ENCODE results near the gene MEG3. TPM values are rescaled to one million over a fixed set of nuclear protein-coding genes. Genes with fewer than 3 reads are reported as not detected.

Gene MEG3
- total RNA-seq (2021), result 338 to 534 TPM (median 517 TPM) in 3 replicates
- percentile 98 among the genes with signal in this experiment for Bru-seq, nascent RNA
- long read RNA-seq, experiment 1, full-length matches to known transcripts, result 344 of 619 reads
- long read RNA-seq, experiment 1, partial matches to known transcripts, result 21 of 619 reads
- long read RNA-seq, experiment 1, other reads (novel, unspliced or antisense), result 254 of 619 reads
- long read RNA-seq, experiment 2, full-length matches to known transcripts, result 99 of 132 reads
- long read RNA-seq, experiment 2, partial matches to known transcripts, result 5 of 132 reads
- long read RNA-seq, experiment 2, other reads (novel, unspliced or antisense), result 28 of 132 reads
- long read RNA-seq, experiment 3, full-length matches to known transcripts, result 48 of 73 reads
- long read RNA-seq, experiment 3, partial matches to known transcripts, result 0 of 73 reads
- long read RNA-seq, experiment 3, other reads (novel, unspliced or antisense), result 25 of 73 reads

- Mint-ChIP-seq H3K4me1 (peaks cover 30% of the 10 kb centered on the region), H3K27me3 (ENCODE audit: low read depth) (peaks cover 31% of the 10 kb centered on the region), H3K27ac (peak within 1 kb of the TSS; percentile 68), H3K4me3 (peak within 1 kb of the TSS; percentile 90), H3K36me3 (peaks cover 30% of the 10 kb centered on the region), H3K9me3 (peaks cover 9% of the 10 kb centered on the region)
- ChIA-PET POLR2A (interaction anchor here (0.7 to 1.7 kb wide), 3 partner anchors 14 to 26 kb away, joined by 3 to 9 read pairs (median 4); no protein-coding TSS in a partner anchor), CTCF (interaction anchor here (1.1 to 3.6 kb wide), 5 partner anchors 11 to 117 kb away, joined by 3 to 17 read pairs (median 4); no protein-coding TSS in a partner anchor)
- DNase-seq (ENCODE audit: low spot score) (no peak), ATAC-seq (no peak)
- no peak for TF ChIP-seq PREB (CRISPR knock-in tag; IDR thresholded peaks at IDR 0.05; ENCODE audit: borderline replicate concordance)
- TF ChIP-seq USF2 (CRISPR knock-in tag; IDR thresholded peaks at IDR 0.05), result no peak
- TF ChIP-seq ATF6 (CRISPR knock-in tag; IDR thresholded peaks at IDR 0.05), result no peak
- no peak for TF ChIP-seq GTF2I (CRISPR knock-in tag; conservative IDR thresholded peaks at IDR 0.05)
- TF ChIP-seq ZNF512 (CRISPR knock-in tag; IDR thresholded peaks at IDR 0.05; ENCODE audit: borderline replicate concordance), result no peak
- no peak for TF ChIP-seq AFF4 (CRISPR knock-in tag; IDR thresholded peaks at IDR 0.05; ENCODE audit: borderline replicate concordance)
- no peak for TF ChIP-seq SP1 (CRISPR knock-in tag; conservative IDR thresholded peaks at IDR 0.05)
- TF ChIP-seq ZBTB21 (CRISPR knock-in tag; IDR thresholded peaks at IDR 0.05; ENCODE audit: borderline replicate concordance), result no peak
- no peak for TF ChIP-seq FOXJ3 (CRISPR knock-in tag; IDR thresholded peaks at IDR 0.05; ENCODE audit: borderline replicate concordance)
- no peak for TF ChIP-seq SMAD4 (CRISPR knock-in tag; IDR thresholded peaks at IDR 0.05)
- no peak for TF ChIP-seq TEAD1 (CRISPR knock-in tag; IDR thresholded peaks at IDR 0.05)
- TF ChIP-seq MAX (CRISPR knock-in tag; IDR thresholded peaks at IDR 0.05), result no peak
- no peak for TF ChIP-seq GRHL2 (CRISPR knock-in tag; IDR thresholded peaks at IDR 0.05; ENCODE audit: insufficient replicate concordance, severe bottlenecking)
- no peak for TF ChIP-seq ESRRA (CRISPR knock-in tag; IDR thresholded peaks at IDR 0.05; ENCODE audit: borderline replicate concordance)
- TF ChIP-seq RELA (CRISPR knock-in tag; IDR thresholded peaks at IDR 0.05; ENCODE audit: borderline replicate concordance), result no peak
- TF ChIP-seq ZNF317 (CRISPR knock-in tag; IDR thresholded peaks at IDR 0.05; ENCODE audit: borderline replicate concordance, low read depth), result no peak
- TF ChIP-seq ZNF396 (CRISPR knock-in tag; IDR thresholded peaks at IDR 0.05; ENCODE audit: borderline replicate concordance), result no peak
- no peak for TF ChIP-seq CREB1 (CRISPR knock-in tag; IDR thresholded peaks at IDR 0.05)
- no peak for TF ChIP-seq ZBTB43 (CRISPR knock-in tag; IDR thresholded peaks at IDR 0.05)
- no peak for TF ChIP-seq AR (CRISPR knock-in tag; IDR thresholded peaks at IDR 0.05)
Measured at GRCh38 chr14:100825713-100826331, at the start of gene MEG3. Gene MEG3, plus strand, starts transcription at chr14:100826118.
